Astrocyte (in vitro differentiated cells and primary cell): Measurements from ENCODE around the gene ZBP1. TPM values are rescaled to one million over a fixed set of nuclear protein-coding genes. Genes with fewer than 3 reads are reported as not detected.

Experiments used
- DNase-seq: peaks from one replicate; pipeline ENCODE4 v3.0.0-alpha.2; 2010; ENCODE audit warnings: low read depth
- FAIRE-seq: peaks from 2 replicates; lab custom pipeline; 2011; peaks lifted over from hg19 to GRCh38; lab: Jason Lieb, UNC
- H2AFZ ChIP-seq: 2 replicates; pipeline ENCODE4 v1.6.0; 2012; ENCODE audit warnings: low read depth, low read length, inconsistent platforms
- H3K27ac ChIP-seq: 2 replicates; pipeline ENCODE4 v1.5.1; 2011; ENCODE audit warnings: low read depth, low read length, inconsistent platforms
- H3K27me3 ChIP-seq: 2 replicates; pipeline ENCODE4 v1.6.0; 2011; ENCODE audit warnings: low read length, inconsistent platforms; ENCODE audit not compliant: insufficient read depth
- H3K36me3 ChIP-seq: 2 replicates; pipeline ENCODE4 v1.5.1; 2011; ENCODE audit warnings: low read length, inconsistent platforms; ENCODE audit not compliant: insufficient read depth
- H3K4me1 ChIP-seq: 2 replicates; pipeline ENCODE4 v1.5.1; 2011; ENCODE audit warnings: low read length, inconsistent platforms; ENCODE audit not compliant: insufficient read depth
- H3K4me2 ChIP-seq: 2 replicates; pipeline ENCODE4 v1.6.0; 2012; ENCODE audit warnings: low read length, inconsistent platforms
- H3K4me3 ChIP-seq: 2 replicates; pipeline ENCODE4 v1.5.1; 2011; ENCODE audit warnings: low read depth, mild to moderate bottlenecking, low read length, inconsistent platforms; ENCODE audit not compliant: insufficient read depth
- H3K79me2 ChIP-seq: 2 replicates; pipeline ENCODE4 v1.6.0; 2012; ENCODE audit warnings: mild to moderate bottlenecking, low read length, inconsistent platforms; ENCODE audit not compliant: insufficient read depth
- H3K9ac ChIP-seq: 2 replicates; pipeline ENCODE4 v1.6.0; 2012; ENCODE audit warnings: mild to moderate bottlenecking, low read length, inconsistent platforms
- H3K9me3 ChIP-seq: 2 replicates; pipeline ENCODE4 v1.5.1; 2012; ENCODE audit warnings: low read depth, mild to moderate bottlenecking, low read length, inconsistent platforms; ENCODE audit not compliant: insufficient read depth
- H4K20me1 ChIP-seq: 2 replicates; pipeline ENCODE4 v1.6.0; 2012; ENCODE audit warnings: low read length, inconsistent platforms; ENCODE audit not compliant: insufficient read depth
- H3K27ac Mint-ChIP-seq: one replicate; pipeline ENCODE4 v1.8.0; 2021; ENCODE audit warnings: mild to moderate bottlenecking, mixed read lengths; ENCODE audit not compliant: unreplicated experiment
- H3K27me3 Mint-ChIP-seq: one replicate; pipeline ENCODE4 v1.8.0; 2021; ENCODE audit warnings: low read depth, mixed read lengths; ENCODE audit not compliant: unreplicated experiment
- H3K36me3 Mint-ChIP-seq: one replicate; pipeline ENCODE4 v1.8.0; 2021; ENCODE audit warnings: low read depth, mixed read lengths; ENCODE audit not compliant: unreplicated experiment
- H3K4me1 Mint-ChIP-seq: one replicate; pipeline ENCODE4 v1.8.0; 2021; ENCODE audit warnings: low read depth, mixed read lengths; ENCODE audit not compliant: unreplicated experiment
- H3K4me3 Mint-ChIP-seq: one replicate; pipeline ENCODE4 v1.8.0; 2021; ENCODE audit warnings: mild to moderate bottlenecking, moderate library complexity, mixed read lengths; ENCODE audit not compliant: unreplicated experiment
- H3K9me3 Mint-ChIP-seq: one replicate; pipeline ENCODE4 v1.8.0; 2021; ENCODE audit warnings: mild to moderate bottlenecking, mixed read lengths; ENCODE audit not compliant: unreplicated experiment
- EZH2 ChIP-seq: IDR thresholded peaks from 2 replicates; pipeline ENCODE4 v1.6.1; 2012; ENCODE audit warnings: mild to moderate bottlenecking, low read length, inconsistent platforms; ENCODE audit not compliant: insufficient read depth
- total RNA-seq: library from RNA; stranded (reverse); gene quantifications from 2 replicates; pipeline ENCODE4 v1.2.1, GENCODE V29; 2021
- TF ChIP-seq, protein P1 (sequence below): IDR thresholded peaks from 2 replicates; pipeline ENCODE4 v1.5.1; 2011; ENCODE audit warnings: low read depth, mild to moderate bottlenecking, inconsistent platforms, low read length, moderate library complexity; ENCODE audit not compliant: insufficient read depth

ZBP1 gene
- total RNA-seq, 1 donor from 2014 or later, result not detected

DNA sequence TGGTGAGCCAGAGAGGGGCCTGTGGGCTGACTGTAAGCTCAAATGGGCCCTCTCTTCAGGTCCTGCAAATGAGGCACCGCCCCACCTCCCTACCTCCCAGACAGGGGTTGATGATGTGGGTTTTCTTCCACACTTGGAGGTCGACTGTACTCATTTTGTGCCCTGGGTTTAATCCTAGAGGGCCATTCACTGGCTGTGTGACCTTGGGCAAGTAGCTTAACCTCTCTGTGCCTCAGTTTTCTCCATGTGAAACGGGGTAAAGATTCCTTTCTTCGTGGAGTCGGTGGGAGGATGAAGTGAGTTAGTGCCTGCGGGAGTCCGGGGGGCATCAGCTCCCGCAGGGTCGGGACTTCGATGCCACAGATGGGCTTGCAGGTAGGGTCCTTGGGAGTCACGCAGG lies 23.9 kb downstream of the ZBP1 start:
- Histone ChIP-seq H3K4me2 (no peak overlapping the region), H3K27me3 (no peaks in the 10 kb centered on the region), H3K9ac (no peak overlapping the region), H3K4me3 (no peak overlapping the region), H3K36me3 (no peaks in the 10 kb centered on the region), H3K4me1 (no peaks in the 10 kb centered on the region), H4K20me1 (no peaks in the 10 kb centered on the region), H3K27ac (no peak overlapping the region), H3K79me2 (no peaks in the 10 kb centered on the region), H3K9me3 (no peaks in the 10 kb centered on the region), H2AFZ (no peak overlapping the region)
- H3K4me3 Mint-ChIP-seq, result no peak overlapping the region
- DNase-seq, result no peak
- H3K36me3 Mint-ChIP-seq, result no peaks in the 10 kb centered on the region
- H3K9me3 Mint-ChIP-seq, result no peaks in the 10 kb centered on the region
- no peak for FAIRE-seq
- no peak overlapping the region for H3K27ac Mint-ChIP-seq
- TF ChIP-seq, protein P1, sequence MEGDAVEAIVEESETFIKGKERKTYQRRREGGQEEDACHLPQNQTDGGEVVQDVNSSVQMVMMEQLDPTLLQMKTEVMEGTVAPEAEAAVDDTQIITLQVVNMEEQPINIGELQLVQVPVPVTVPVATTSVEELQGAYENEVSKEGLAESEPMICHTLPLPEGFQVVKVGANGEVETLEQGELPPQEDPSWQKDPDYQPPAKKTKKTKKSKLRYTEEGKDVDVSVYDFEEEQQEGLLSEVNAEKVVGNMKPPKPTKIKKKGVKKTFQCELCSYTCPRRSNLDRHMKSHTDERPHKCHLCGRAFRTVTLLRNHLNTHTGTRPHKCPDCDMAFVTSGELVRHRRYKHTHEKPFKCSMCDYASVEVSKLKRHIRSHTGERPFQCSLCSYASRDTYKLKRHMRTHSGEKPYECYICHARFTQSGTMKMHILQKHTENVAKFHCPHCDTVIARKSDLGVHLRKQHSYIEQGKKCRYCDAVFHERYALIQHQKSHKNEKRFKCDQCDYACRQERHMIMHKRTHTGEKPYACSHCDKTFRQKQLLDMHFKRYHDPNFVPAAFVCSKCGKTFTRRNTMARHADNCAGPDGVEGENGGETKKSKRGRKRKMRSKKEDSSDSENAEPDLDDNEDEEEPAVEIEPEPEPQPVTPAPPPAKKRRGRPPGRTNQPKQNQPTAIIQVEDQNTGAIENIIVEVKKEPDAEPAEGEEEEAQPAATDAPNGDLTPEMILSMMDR, result no peak
- TF ChIP-seq EZH2, result no peak
- peaks cover 24% of the 10 kb centered on the region for H3K27me3 Mint-ChIP-seq
- H3K4me1 Mint-ChIP-seq, result no peaks in the 10 kb centered on the region

DNA sequence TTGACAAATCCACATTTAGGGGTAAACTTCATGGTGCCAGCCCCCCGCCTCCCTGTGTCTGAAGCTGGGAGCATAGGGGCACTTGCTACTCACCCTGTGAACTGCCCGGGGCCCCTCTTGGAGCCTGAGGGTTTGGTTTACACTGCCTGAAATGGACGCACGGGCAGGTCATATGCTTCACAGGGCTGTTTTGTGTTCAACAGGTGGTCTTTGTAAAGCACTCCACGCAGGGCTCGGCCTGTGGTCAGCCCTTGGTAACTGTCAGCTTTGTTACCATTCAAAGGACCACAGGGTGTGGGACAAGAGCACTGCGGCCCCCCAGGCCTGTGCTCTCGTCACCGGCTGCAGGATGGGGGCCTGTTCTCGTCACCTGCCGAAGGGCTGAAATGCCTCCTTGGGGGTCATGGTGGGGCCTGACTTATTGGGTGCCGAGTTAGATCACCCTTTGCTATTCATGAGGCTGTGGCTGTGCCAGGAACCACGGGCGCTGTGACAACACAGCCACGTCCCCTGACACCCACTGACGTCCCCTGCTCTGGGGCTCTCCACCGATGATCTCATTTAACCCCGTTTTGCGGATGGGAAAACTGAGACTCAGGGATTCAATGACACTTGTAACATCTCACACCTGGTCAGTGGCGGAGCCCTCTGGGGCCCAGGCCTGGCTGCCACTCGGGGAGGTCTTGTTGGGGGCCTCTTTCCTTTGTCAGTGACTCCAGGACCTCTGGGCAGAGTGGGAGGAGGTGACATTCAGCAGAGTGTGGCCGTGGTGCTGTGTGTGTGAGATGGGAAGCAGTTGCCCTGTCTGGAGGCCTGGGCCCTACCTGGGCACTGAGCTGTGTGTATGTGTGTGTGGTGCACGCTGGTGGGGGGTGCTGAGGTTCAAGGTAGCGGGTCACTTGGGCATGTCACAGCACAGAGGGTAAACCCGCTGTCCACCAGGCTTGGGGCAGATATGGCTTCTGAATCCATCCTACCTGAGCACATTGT lies 24.9 kb downstream of the ZBP1 start:
- no peak overlapping the region for H2AFZ ChIP-seq
- no peak overlapping the region for H3K4me2 ChIP-seq
- H3K9ac ChIP-seq, result no peak overlapping the region
- no peaks in the 10 kb centered on the region for H3K36me3 ChIP-seq
- FAIRE-seq (no peak), DNase-seq (no peak)
- Mint-ChIP-seq H3K36me3 (no peaks in the 10 kb centered on the region), H3K9me3 (no peaks in the 10 kb centered on the region), H3K4me3 (no peak overlapping the region), H3K27me3 (peaks cover 31% of the 10 kb centered on the region), H3K4me1 (no peaks in the 10 kb centered on the region), H3K27ac (no peak overlapping the region)
- H4K20me1 ChIP-seq, result no peaks in the 10 kb centered on the region
- no peak for TF ChIP-seq EZH2
- TF ChIP-seq, protein P1, result no peak
- H3K27me3 ChIP-seq, result no peaks in the 10 kb centered on the region
- no peaks in the 10 kb centered on the region for H3K79me2 ChIP-seq
- no peaks in the 10 kb centered on the region for H3K9me3 ChIP-seq
- H3K4me3 ChIP-seq, result no peak overlapping the region
- no peaks in the 10 kb centered on the region for H3K4me1 ChIP-seq
- no peak overlapping the region for H3K27ac ChIP-seq
